Testis (tissue), 2 donors: ENCODE measurements around the gene AFF4.

Experiments
- POLR2A ChIP-seq: fragments of 450-650 bp; IDR thresholded peaks from one replicate; pipeline ENCODE4 v1.6.1; 2017; ENCODE audit warnings: antibody characterized with exemption, mild to moderate bottlenecking, moderate library complexity
- TF ChIP-seq, protein P1 (sequence below), 3 experiments: fragments of 450-650 bp in 2 of 3; fragments of 200-600 bp in 1 of 3; sonication (generic) in 1 of 3; IDR thresholded peaks; one replicate each; pipeline ENCODE4 v1.5.1; 2016 to 2019; ENCODE audit warnings: antibody characterized with exemption in 3 of 3, mild to moderate bottlenecking in 2 of 3, moderate library complexity in 1 of 3

DNA sequence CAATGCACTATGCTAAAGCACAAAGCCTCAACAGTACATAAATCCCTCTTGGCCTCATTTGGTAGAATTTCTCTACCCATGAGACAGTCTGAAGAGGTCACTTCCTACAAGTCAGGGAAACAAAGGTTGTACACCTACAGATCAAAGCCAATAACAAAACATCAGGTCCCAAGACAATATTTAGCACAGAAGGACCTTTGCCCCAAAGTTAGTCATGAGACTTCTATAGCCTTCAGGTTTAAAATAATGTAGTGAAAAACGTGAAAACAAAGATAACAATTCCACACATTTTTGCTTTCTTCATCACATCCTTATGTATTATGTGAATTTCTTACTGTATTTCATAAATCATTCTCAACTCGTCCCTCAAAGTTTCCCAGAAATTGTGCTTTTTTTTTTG lies 15.8 kb downstream of the AFF4 start:
- no peak for TF ChIP-seq POLR2A
- TF ChIP-seq, protein P1, sequence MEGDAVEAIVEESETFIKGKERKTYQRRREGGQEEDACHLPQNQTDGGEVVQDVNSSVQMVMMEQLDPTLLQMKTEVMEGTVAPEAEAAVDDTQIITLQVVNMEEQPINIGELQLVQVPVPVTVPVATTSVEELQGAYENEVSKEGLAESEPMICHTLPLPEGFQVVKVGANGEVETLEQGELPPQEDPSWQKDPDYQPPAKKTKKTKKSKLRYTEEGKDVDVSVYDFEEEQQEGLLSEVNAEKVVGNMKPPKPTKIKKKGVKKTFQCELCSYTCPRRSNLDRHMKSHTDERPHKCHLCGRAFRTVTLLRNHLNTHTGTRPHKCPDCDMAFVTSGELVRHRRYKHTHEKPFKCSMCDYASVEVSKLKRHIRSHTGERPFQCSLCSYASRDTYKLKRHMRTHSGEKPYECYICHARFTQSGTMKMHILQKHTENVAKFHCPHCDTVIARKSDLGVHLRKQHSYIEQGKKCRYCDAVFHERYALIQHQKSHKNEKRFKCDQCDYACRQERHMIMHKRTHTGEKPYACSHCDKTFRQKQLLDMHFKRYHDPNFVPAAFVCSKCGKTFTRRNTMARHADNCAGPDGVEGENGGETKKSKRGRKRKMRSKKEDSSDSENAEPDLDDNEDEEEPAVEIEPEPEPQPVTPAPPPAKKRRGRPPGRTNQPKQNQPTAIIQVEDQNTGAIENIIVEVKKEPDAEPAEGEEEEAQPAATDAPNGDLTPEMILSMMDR (IDR thresholded peaks at IDR 0.05) = no peak
